ENCODE results near the gene C18orf63.

GRCh38 chr18:74281011-74281979, 34.3 kb upstream of the C18orf63 start:
- TF ChIP-seq CTCF (IDR thresholded peaks at IDR 0.05; ENCODE audit: low read depth, low read length, missing input control) (peak; percentile 1), MAX (IDR thresholded peaks at IDR 0.05) (no peak), SP1 (IDR thresholded peaks at IDR 0.05) (no peak), JUND (IDR thresholded peaks at IDR 0.05) (no peak)

Measured in liver (tissue), 3 donors.